Measurements from ENCODE around the gene NRXN3.

The NRXN3 gene

DNA sequence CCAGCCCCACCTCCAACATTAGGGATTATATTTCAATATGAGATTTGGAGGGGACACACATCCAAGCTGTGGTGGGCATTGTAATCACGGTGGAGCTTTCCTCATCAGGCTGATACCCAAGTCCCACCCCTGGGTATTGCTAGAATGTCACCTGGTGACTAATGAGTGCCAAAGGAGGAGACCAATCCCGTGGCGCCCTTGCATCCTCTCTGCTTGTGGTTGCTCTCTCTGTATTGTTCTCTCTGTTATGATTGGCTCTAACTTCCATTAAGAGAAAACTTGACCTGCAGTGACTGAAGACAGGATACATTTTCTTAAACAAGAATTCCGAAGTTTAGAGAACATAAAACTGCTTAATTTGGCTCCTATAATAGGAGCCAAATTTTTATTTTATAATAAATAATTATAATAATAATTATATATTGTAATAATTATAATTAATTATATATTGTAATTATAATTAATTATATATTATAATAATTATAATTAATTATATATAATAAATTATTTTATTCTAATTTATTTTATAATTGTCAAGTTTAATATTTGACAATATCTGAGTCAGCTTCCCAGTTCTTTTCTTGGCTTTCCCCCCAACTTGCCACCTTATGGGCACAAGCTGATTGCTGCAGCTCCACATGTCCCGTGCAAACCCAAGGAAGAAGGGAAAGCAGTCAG lies 1621.0 kb downstream of the NRXN3 start:
- Histone ChIP-seq H3K9me3 (ENCODE audit: low read length) (no peaks in the 10 kb centered on the region), H3K27me3 (ENCODE audit: control insufficient read depth in 1 of 2, insufficient read depth in 2 of 2, low read length in 2 of 2) (no peaks in the 10 kb centered on the region), H3K36me3 (ENCODE audit: insufficient read depth, low read length) (no peaks in the 10 kb centered on the region), H3K27ac (ENCODE audit: low read depth, low read length) (no peak overlapping the region), H3K4me3 (ENCODE audit: low read depth in 1 of 2, low read length in 2 of 2) (no peak overlapping the region), H3K9ac (ENCODE audit: low read length) (no peak overlapping the region), H3K4me1 (ENCODE audit: insufficient read depth, low read length) (no peaks in the 10 kb centered on the region)

DNA sequence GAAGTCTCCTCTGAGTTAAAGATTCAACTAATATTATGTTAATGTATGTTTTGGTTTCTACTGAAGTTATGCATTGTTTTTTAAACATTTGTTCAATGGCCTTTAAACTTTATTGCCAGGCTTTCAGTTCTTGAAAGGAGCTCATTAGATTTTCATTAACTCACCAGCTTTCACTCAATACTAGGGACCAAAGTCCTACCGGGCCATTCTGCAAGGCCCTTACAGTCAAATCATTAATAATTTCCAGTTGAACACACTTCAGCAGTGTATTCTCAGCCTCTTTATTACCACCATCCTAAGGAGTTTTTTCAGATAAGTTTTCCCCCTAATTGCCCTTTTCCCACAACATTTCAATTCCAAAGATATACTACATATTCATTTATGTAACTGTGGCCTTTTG lies 1631.9 kb downstream of the NRXN3 start:
- no peak overlapping the region for H3K27ac ChIP-seq (ENCODE audit: low read depth, low read length)
- H3K4me3 ChIP-seq (ENCODE audit: low read depth in 1 of 2, low read length in 2 of 2) = no peak overlapping the region
- H3K4me1 ChIP-seq (ENCODE audit: insufficient read depth, low read length) = peaks cover 22% of the 10 kb centered on the region
- H3K27me3 ChIP-seq (ENCODE audit: control insufficient read depth in 1 of 2, insufficient read depth in 2 of 2, low read length in 2 of 2) = no peaks in the 10 kb centered on the region
- no peaks in the 10 kb centered on the region for H3K9me3 ChIP-seq (ENCODE audit: low read length)
- H3K9ac ChIP-seq (ENCODE audit: low read length) = no peak overlapping the region
- no peaks in the 10 kb centered on the region for H3K36me3 ChIP-seq (ENCODE audit: insufficient read depth, low read length)

DNA sequence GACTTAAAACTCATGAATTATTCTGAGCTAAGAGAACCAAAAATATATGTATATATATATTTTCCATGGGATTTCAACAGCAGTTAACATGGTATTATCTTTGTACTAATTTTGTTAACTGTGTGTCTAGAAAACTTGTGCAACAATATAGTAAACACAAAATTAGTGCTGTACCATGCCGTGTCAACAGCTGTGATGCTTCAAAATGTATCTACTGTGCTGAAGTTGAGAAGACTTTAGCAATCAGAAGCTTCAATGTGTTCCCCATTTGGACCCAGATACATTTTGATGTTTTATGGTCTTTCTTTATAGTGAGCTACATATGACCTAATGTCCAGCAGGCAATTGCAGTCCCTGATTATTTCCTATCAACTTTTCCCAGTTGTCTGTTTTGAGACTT lies 1635.5 kb downstream of the NRXN3 start:
- no peaks in the 10 kb centered on the region for H3K27me3 ChIP-seq (ENCODE audit: control insufficient read depth in 1 of 2, insufficient read depth in 2 of 2, low read length in 2 of 2)
- no peak overlapping the region for H3K9ac ChIP-seq (ENCODE audit: low read length)
- no peaks in the 10 kb centered on the region for H3K4me1 ChIP-seq (ENCODE audit: insufficient read depth, low read length)
- no peak overlapping the region for H3K27ac ChIP-seq (ENCODE audit: low read depth, low read length)
- no peak overlapping the region for H3K4me3 ChIP-seq (ENCODE audit: low read depth in 1 of 2, low read length in 2 of 2)
- H3K36me3 ChIP-seq (ENCODE audit: insufficient read depth, low read length) = no peaks in the 10 kb centered on the region
- H3K9me3 ChIP-seq (ENCODE audit: low read length) = no peaks in the 10 kb centered on the region

GRCh38 chr14:79809849-79810612 lies 1639.9 kb downstream of the NRXN3 start:
- H3K36me3 ChIP-seq (ENCODE audit: insufficient read depth, low read length) = no peaks in the 10 kb centered on the region
- no peak overlapping the region for H3K4me3 ChIP-seq (ENCODE audit: low read depth in 1 of 2, low read length in 2 of 2)
- no peaks in the 10 kb centered on the region for H3K4me1 ChIP-seq (ENCODE audit: insufficient read depth, low read length)
- H3K27ac ChIP-seq (ENCODE audit: low read depth, low read length) = no peak overlapping the region
- H3K9ac ChIP-seq (ENCODE audit: low read length) = no peak overlapping the region
- no peaks in the 10 kb centered on the region for H3K9me3 ChIP-seq (ENCODE audit: low read length)
- no peaks in the 10 kb centered on the region for H3K27me3 ChIP-seq (ENCODE audit: control insufficient read depth in 1 of 2, insufficient read depth in 2 of 2, low read length in 2 of 2)

DNA sequence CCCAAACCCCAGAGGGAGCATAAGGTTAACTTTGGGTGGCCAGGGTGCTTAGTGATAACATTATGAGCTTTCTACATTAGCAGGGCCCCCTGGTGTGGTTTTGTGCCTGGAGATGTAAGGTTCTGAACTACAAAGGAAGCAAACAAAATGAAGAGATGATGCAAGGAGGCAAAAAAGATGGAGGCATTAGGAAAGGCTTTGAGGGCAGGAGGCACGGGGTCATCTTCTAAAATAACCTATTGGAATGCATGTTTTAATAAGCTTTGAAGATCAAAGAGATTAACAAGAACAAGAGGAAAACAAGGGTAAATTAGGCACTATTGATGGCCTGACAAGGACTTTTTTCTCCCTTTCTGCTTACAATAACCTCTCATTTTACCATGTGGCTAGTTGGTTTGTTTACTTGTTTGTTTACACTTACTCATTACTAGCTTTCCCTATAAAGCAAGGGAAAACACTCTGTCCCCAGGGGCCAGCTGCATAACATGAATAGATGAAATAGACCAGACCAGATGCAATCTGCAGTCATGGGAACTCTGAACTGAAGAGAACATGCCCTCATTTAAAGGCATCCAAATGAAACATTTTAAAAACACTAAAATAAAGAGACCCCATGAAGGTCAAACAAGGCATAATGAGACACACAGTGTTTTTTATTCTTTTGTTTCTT lies 1650.8 kb downstream of the NRXN3 start:
- H3K9me3 ChIP-seq (ENCODE audit: low read length) = no peaks in the 10 kb centered on the region
- no peak overlapping the region for H3K27ac ChIP-seq (ENCODE audit: low read depth, low read length)
- H3K9ac ChIP-seq (ENCODE audit: low read length) = no peak overlapping the region
- no peaks in the 10 kb centered on the region for H3K36me3 ChIP-seq (ENCODE audit: insufficient read depth, low read length)
- no peaks in the 10 kb centered on the region for H3K4me1 ChIP-seq (ENCODE audit: insufficient read depth, low read length)
- H3K27me3 ChIP-seq (ENCODE audit: control insufficient read depth in 1 of 2, insufficient read depth in 2 of 2, low read length in 2 of 2) = no peaks in the 10 kb centered on the region
- no peak overlapping the region for H3K4me3 ChIP-seq (ENCODE audit: low read depth in 1 of 2, low read length in 2 of 2)

DNA sequence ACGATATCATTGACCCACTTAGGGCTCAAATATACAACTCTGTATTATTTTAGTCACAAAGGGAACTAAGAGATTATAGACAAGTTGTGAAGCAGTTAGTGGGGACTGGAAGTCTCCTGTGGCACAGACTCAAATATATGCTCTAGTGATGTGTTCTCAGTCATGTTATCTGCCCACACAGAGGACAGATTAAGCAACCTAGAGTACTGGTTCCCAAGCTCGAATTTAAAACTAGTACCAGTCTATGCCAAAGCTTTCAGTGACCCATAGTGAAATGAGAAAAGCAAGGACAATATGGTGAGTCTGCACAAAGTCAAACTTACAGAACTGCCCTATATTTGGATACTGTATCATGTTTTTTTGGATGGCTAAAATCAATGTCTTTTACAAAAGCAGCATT lies 1651.9 kb downstream of the NRXN3 start:
- H3K4me1 ChIP-seq (ENCODE audit: insufficient read depth, low read length) = no peaks in the 10 kb centered on the region
- no peaks in the 10 kb centered on the region for H3K27me3 ChIP-seq (ENCODE audit: control insufficient read depth in 1 of 2, insufficient read depth in 2 of 2, low read length in 2 of 2)
- H3K9ac ChIP-seq (ENCODE audit: low read length) = no peak overlapping the region
- no peak overlapping the region for H3K4me3 ChIP-seq (ENCODE audit: low read depth in 1 of 2, low read length in 2 of 2)
- no peaks in the 10 kb centered on the region for H3K36me3 ChIP-seq (ENCODE audit: insufficient read depth, low read length)
- no peaks in the 10 kb centered on the region for H3K9me3 ChIP-seq (ENCODE audit: low read length)
- H3K27ac ChIP-seq (ENCODE audit: low read depth, low read length) = no peak overlapping the region

- no peaks in the 10 kb centered on the region for H3K27me3 ChIP-seq (ENCODE audit: control insufficient read depth in 1 of 2, insufficient read depth in 2 of 2, low read length in 2 of 2)
- H3K4me3 ChIP-seq (ENCODE audit: low read depth in 1 of 2, low read length in 2 of 2) = no peak overlapping the region
- H3K36me3 ChIP-seq (ENCODE audit: insufficient read depth, low read length) = no peaks in the 10 kb centered on the region
- no peak overlapping the region for H3K9ac ChIP-seq (ENCODE audit: low read length)
- H3K27ac ChIP-seq (ENCODE audit: low read depth, low read length) = no peak overlapping the region
- no peaks in the 10 kb centered on the region for H3K9me3 ChIP-seq (ENCODE audit: low read length)
- no peaks in the 10 kb centered on the region for H3K4me1 ChIP-seq (ENCODE audit: insufficient read depth, low read length)
These were observed 1654.9 kb downstream of the NRXN3 start for GRCh38 chr14:79825046-79825521.

- no peaks in the 10 kb centered on the region for H3K9me3 ChIP-seq (ENCODE audit: low read length)
- no peaks in the 10 kb centered on the region for H3K36me3 ChIP-seq (ENCODE audit: insufficient read depth, low read length)
- no peak overlapping the region for H3K9ac ChIP-seq (ENCODE audit: low read length)
- H3K27me3 ChIP-seq (ENCODE audit: control insufficient read depth in 1 of 2, insufficient read depth in 2 of 2, low read length in 2 of 2) = no peaks in the 10 kb centered on the region
- no peak overlapping the region for H3K4me3 ChIP-seq (ENCODE audit: low read depth in 1 of 2, low read length in 2 of 2)
- H3K4me1 ChIP-seq (ENCODE audit: insufficient read depth, low read length) = no peaks in the 10 kb centered on the region
- no peak overlapping the region for H3K27ac ChIP-seq (ENCODE audit: low read depth, low read length)
These were observed 1656.2 kb downstream of the NRXN3 start for GRCh38 chr14:79826362-79826761.

- Histone ChIP-seq H3K9ac (ENCODE audit: low read length) (no peak overlapping the region), H3K4me1 (ENCODE audit: insufficient read depth, low read length) (no peaks in the 10 kb centered on the region), H3K36me3 (ENCODE audit: insufficient read depth, low read length) (no peaks in the 10 kb centered on the region), H3K27me3 (ENCODE audit: control insufficient read depth in 1 of 2, insufficient read depth in 2 of 2, low read length in 2 of 2) (no peaks in the 10 kb centered on the region), H3K27ac (ENCODE audit: low read depth, low read length) (no peak overlapping the region), H3K4me3 (ENCODE audit: low read depth in 1 of 2, low read length in 2 of 2) (no peak overlapping the region), H3K9me3 (ENCODE audit: low read length) (no peaks in the 10 kb centered on the region)
These were observed 1659.4 kb downstream of the NRXN3 start for GRCh38 chr14:79829405-79830166.

- no peaks in the 10 kb centered on the region for H3K9me3 ChIP-seq (ENCODE audit: low read length)
- no peak overlapping the region for H3K27ac ChIP-seq (ENCODE audit: low read depth, low read length)
- no peaks in the 10 kb centered on the region for H3K36me3 ChIP-seq (ENCODE audit: insufficient read depth, low read length)
These were observed 1661.2 kb downstream of the NRXN3 start for GRCh38 chr14:79831195-79831892.

DNA sequence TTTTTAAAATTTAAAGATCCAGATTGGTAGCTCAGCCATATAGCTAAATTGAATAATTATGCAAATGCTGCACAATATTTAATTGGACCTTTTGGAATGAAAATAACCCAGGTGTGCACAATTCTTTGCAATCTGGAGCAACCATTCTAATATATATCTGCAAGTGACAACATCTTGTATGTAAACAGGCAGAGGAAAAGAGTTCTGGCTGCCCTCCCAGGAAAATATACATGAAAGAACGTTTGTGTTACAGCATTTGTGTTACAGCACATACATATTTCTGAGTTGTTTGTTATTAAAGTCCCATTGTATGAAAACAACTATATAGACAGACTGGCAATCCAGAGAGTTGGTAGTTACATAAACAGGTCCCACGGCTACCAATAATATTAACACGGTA lies 1663.6 kb downstream of the NRXN3 start:
- Histone ChIP-seq H3K27me3 (ENCODE audit: control insufficient read depth in 1 of 2, insufficient read depth in 2 of 2, low read length in 2 of 2) (no peaks in the 10 kb centered on the region), H3K36me3 (ENCODE audit: insufficient read depth, low read length) (no peaks in the 10 kb centered on the region), H3K9ac (ENCODE audit: low read length) (no peak overlapping the region), H3K4me3 (ENCODE audit: low read depth in 1 of 2, low read length in 2 of 2) (no peak overlapping the region), H3K27ac (ENCODE audit: low read depth, low read length) (no peak overlapping the region), H3K4me1 (ENCODE audit: insufficient read depth, low read length) (no peaks in the 10 kb centered on the region), H3K9me3 (ENCODE audit: low read length) (no peaks in the 10 kb centered on the region)

More at GRCh38 chr14:79831195-79831892, 1661.2 kb downstream of the NRXN3 start:
- H3K4me1 ChIP-seq (ENCODE audit: insufficient read depth, low read length) = no peaks in the 10 kb centered on the region
- no peak overlapping the region for H3K9ac ChIP-seq (ENCODE audit: low read length)
- no peak overlapping the region for H3K4me3 ChIP-seq (ENCODE audit: low read depth in 1 of 2, low read length in 2 of 2)
- no peaks in the 10 kb centered on the region for H3K27me3 ChIP-seq (ENCODE audit: control insufficient read depth in 1 of 2, insufficient read depth in 2 of 2, low read length in 2 of 2)

Data from muscle layer of colon (tissue), 2 donors.